ENCODE data around the gene CCDC33. TPM values are rescaled to one million over a fixed set of nuclear protein-coding genes. Genes with fewer than 3 reads are reported as not detected.
A peak's percentile ranks its signal among the peaks of the same experiment; 100 is the strongest.

The CCDC33 gene
- total RNA-seq, 1 experiment from 2014 or later = 10.6 TPM

DNA sequence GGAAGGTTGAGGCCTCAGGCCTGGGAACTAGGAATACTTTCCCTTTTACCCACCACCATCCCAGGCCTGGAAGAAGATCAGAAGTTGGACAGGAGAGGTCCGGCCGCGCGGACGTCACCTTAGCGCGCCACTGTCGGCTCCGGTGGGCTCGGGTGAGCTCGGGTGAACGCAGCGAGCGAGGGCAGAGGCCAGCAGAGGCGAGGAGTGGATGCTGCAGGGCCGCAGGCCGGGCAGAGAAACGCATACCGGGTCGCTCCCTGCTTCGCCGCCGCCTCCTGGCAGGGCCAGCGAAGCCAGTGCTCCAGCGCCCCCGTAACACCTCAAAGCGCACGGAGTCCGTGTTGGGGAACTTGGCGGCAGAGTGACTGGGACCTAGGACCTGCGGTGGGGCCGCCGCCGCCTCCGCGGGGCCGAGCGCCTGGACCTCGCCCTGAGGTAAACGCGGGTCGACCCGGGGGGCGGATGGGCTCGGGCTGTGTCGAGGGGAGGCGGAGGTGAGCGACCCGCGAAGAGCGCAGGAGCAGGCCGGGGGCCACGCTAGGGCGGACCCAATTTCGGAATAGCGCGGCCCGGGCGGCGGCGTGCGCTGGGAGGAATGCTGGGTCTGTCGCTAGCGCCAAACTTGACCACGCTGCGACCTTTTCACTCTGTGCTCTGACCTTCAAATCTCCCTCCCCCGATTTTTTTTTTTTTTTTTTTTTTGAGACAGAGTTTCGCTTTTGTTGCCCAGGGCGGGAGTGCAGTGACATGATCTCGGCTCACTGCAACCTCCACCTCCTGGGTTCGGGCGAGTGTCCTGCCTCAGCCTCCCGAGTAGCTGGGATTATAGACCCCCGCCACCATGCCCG is 129.7 kb downstream of the CCDC33 start:
- peak overlapping the region; percentile 72 for H3K4me3 Mint-ChIP-seq
- POLR2A ChIA-PET = interaction anchor here (1.1 kb wide), 1 partner anchor 95 kb away, joined by 7 read pairs; the partner anchor contains the start of gene UBL7
- CTCF ChIA-PET = interaction anchor here (0.7 to 3.3 kb wide), 7 partner anchors 8 to 620 kb away, joined by 3 to 13 read pairs (median 4); no protein-coding TSS in a partner anchor
- peak; percentile 67 for DNase-seq (ENCODE audit: low spot score)
- peak; percentile 75 for ATAC-seq
- H3K4me1 Mint-ChIP-seq = peaks cover 22% of the 10 kb centered on the region
- peaks cover 29% of the 10 kb centered on the region for H3K27me3 Mint-ChIP-seq (ENCODE audit: low read depth)
- peak overlapping the region; percentile 20; the same call in 1 of the 2 replicates for H3K27ac Mint-ChIP-seq
- H3K36me3 Mint-ChIP-seq = no peaks in the 10 kb centered on the region
- H3K9me3 Mint-ChIP-seq = no peaks in the 10 kb centered on the region
- no peak for TF ChIP-seq ZNF671 (CRISPR knock-in tag; IDR thresholded peaks at IDR 0.05)
- no peak for TF ChIP-seq ZNF219 (CRISPR knock-in tag; IDR thresholded peaks at IDR 0.05; ENCODE audit: borderline replicate concordance)
- TF ChIP-seq SP1 (CRISPR knock-in tag; conservative IDR thresholded peaks at IDR 0.05) = 0 out of 2 replicates have a peak, but pooled peaks have one; percentile 33
- TF ChIP-seq, protein P1, sequence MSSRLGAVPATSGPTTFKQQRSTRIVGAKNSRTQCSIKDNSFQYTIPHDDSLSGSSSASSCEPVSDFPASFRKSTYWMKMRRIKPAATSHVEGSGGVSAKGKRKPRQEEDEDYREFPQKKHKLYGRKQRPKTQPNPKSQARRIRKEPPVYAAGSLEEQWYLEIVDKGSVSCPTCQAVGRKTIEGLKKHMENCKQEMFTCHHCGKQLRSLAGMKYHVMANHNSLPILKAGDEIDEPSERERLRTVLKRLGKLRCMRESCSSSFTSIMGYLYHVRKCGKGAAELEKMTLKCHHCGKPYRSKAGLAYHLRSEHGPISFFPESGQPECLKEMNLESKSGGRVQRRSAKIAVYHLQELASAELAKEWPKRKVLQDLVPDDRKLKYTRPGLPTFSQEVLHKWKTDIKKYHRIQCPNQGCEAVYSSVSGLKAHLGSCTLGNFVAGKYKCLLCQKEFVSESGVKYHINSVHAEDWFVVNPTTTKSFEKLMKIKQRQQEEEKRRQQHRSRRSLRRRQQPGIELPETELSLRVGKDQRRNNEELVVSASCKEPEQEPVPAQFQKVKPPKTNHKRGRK (CRISPR knock-in tag; IDR thresholded peaks at IDR 0.05; ENCODE audit: borderline replicate concordance) = no peak
- TF ChIP-seq, protein P2, sequence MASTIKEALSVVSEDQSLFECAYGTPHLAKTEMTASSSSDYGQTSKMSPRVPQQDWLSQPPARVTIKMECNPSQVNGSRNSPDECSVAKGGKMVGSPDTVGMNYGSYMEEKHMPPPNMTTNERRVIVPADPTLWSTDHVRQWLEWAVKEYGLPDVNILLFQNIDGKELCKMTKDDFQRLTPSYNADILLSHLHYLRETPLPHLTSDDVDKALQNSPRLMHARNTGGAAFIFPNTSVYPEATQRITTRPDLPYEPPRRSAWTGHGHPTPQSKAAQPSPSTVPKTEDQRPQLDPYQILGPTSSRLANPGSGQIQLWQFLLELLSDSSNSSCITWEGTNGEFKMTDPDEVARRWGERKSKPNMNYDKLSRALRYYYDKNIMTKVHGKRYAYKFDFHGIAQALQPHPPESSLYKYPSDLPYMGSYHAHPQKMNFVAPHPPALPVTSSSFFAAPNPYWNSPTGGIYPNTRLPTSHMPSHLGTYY (CRISPR knock-in tag; IDR thresholded peaks at IDR 0.05) = no peak
- no peak for TF ChIP-seq ELF4 (CRISPR knock-in tag; IDR thresholded peaks at IDR 0.05; ENCODE audit: low read depth)
- TF ChIP-seq SMAD3 (CRISPR knock-in tag; IDR thresholded peaks at IDR 0.05; ENCODE audit: borderline replicate concordance) = peak; percentile 19; the same call in 1 of the 2 replicates
- no peak for TF ChIP-seq EMX1 (CRISPR knock-in tag; IDR thresholded peaks at IDR 0.05)
- TF ChIP-seq NR2C2 (CRISPR knock-in tag; IDR thresholded peaks at IDR 0.05) = no peak
- TF ChIP-seq ESRRA (CRISPR knock-in tag; IDR thresholded peaks at IDR 0.05; ENCODE audit: borderline replicate concordance) = peak; percentile 74; the same call in 1 of the 2 replicates
- no peak for TF ChIP-seq NFATC4 (CRISPR knock-in tag; IDR thresholded peaks at IDR 0.05)
- TF ChIP-seq, protein P3, sequence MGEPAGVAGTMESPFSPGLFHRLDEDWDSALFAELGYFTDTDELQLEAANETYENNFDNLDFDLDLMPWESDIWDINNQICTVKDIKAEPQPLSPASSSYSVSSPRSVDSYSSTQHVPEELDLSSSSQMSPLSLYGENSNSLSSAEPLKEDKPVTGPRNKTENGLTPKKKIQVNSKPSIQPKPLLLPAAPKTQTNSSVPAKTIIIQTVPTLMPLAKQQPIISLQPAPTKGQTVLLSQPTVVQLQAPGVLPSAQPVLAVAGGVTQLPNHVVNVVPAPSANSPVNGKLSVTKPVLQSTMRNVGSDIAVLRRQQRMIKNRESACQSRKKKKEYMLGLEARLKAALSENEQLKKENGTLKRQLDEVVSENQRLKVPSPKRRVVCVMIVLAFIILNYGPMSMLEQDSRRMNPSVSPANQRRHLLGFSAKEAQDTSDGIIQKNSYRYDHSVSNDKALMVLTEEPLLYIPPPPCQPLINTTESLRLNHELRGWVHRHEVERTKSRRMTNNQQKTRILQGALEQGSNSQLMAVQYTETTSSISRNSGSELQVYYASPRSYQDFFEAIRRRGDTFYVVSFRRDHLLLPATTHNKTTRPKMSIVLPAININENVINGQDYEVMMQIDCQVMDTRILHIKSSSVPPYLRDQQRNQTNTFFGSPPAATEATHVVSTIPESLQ (CRISPR knock-in tag; IDR thresholded peaks at IDR 0.05) = no peak
- TF ChIP-seq, protein P4, sequence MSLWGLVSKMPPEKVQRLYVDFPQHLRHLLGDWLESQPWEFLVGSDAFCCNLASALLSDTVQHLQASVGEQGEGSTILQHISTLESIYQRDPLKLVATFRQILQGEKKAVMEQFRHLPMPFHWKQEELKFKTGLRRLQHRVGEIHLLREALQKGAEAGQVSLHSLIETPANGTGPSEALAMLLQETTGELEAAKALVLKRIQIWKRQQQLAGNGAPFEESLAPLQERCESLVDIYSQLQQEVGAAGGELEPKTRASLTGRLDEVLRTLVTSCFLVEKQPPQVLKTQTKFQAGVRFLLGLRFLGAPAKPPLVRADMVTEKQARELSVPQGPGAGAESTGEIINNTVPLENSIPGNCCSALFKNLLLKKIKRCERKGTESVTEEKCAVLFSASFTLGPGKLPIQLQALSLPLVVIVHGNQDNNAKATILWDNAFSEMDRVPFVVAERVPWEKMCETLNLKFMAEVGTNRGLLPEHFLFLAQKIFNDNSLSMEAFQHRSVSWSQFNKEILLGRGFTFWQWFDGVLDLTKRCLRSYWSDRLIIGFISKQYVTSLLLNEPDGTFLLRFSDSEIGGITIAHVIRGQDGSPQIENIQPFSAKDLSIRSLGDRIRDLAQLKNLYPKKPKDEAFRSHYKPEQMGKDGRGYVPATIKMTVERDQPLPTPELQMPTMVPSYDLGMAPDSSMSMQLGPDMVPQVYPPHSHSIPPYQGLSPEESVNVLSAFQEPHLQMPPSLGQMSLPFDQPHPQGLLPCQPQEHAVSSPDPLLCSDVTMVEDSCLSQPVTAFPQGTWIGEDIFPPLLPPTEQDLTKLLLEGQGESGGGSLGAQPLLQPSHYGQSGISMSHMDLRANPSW (CRISPR knock-in tag; conservative IDR thresholded peaks at IDR 0.05; ENCODE audit: low read depth) = no peak
- no peak for TF ChIP-seq GRHL2 (CRISPR knock-in tag; IDR thresholded peaks at IDR 0.05; ENCODE audit: insufficient replicate concordance, severe bottlenecking)
- peak; percentile 76; the same call in 1 of the 2 replicates for TF ChIP-seq NFE2L1 (CRISPR knock-in tag; IDR thresholded peaks at IDR 0.05)
- TF ChIP-seq, protein P5, sequence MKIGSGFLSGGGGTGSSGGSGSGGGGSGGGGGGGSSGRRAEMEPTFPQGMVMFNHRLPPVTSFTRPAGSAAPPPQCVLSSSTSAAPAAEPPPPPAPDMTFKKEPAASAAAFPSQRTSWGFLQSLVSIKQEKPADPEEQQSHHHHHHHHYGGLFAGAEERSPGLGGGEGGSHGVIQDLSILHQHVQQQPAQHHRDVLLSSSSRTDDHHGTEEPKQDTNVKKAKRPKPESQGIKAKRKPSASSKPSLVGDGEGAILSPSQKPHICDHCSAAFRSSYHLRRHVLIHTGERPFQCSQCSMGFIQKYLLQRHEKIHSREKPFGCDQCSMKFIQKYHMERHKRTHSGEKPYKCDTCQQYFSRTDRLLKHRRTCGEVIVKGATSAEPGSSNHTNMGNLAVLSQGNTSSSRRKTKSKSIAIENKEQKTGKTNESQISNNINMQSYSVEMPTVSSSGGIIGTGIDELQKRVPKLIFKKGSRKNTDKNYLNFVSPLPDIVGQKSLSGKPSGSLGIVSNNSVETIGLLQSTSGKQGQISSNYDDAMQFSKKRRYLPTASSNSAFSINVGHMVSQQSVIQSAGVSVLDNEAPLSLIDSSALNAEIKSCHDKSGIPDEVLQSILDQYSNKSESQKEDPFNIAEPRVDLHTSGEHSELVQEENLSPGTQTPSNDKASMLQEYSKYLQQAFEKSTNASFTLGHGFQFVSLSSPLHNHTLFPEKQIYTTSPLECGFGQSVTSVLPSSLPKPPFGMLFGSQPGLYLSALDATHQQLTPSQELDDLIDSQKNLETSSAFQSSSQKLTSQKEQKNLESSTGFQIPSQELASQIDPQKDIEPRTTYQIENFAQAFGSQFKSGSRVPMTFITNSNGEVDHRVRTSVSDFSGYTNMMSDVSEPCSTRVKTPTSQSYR (CRISPR knock-in tag; IDR thresholded peaks at IDR 0.05) = no peak
- TF ChIP-seq CREM (CRISPR knock-in tag; IDR thresholded peaks at IDR 0.05) = no peak; the same call in 1 of the 2 replicates
- TF ChIP-seq, protein P6, sequence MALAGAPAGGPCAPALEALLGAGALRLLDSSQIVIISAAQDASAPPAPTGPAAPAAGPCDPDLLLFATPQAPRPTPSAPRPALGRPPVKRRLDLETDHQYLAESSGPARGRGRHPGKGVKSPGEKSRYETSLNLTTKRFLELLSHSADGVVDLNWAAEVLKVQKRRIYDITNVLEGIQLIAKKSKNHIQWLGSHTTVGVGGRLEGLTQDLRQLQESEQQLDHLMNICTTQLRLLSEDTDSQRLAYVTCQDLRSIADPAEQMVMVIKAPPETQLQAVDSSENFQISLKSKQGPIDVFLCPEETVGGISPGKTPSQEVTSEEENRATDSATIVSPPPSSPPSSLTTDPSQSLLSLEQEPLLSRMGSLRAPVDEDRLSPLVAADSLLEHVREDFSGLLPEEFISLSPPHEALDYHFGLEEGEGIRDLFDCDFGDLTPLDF (CRISPR knock-in tag; IDR thresholded peaks at IDR 0.05) = no peak
- TF ChIP-seq FOXK1 (CRISPR knock-in tag; IDR thresholded peaks at IDR 0.05) = peak; percentile 38; the same call in 1 of the 2 replicates
- TF ChIP-seq FOXJ3 (CRISPR knock-in tag; IDR thresholded peaks at IDR 0.05; ENCODE audit: borderline replicate concordance) = no peak
- TF ChIP-seq, protein P7, sequence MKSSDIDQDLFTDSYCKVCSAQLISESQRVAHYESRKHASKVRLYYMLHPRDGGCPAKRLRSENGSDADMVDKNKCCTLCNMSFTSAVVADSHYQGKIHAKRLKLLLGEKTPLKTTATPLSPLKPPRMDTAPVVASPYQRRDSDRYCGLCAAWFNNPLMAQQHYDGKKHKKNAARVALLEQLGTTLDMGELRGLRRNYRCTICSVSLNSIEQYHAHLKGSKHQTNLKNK (CRISPR knock-in tag; IDR thresholded peaks at IDR 0.05) = no peak
- no peak; the same call in 1 of the 2 replicates for TF ChIP-seq MYBL2 (CRISPR knock-in tag; IDR thresholded peaks at IDR 0.05)
- no peak for TF ChIP-seq ZNF121 (CRISPR knock-in tag; IDR thresholded peaks at IDR 0.05)
- peak; percentile 86; the same call in 1 of the 2 replicates for TF ChIP-seq FOXP1 (CRISPR knock-in tag; IDR thresholded peaks at IDR 0.05; ENCODE audit: borderline replicate concordance)
- no peak for TF ChIP-seq NR1H2 (CRISPR knock-in tag; IDR thresholded peaks at IDR 0.05)

All from WTC11 (cell line).